ACC112 (cell line): ENCODE measurements around the gene P3H1.
"Not testable (repeated sequence)": the region's sequence is repeated elsewhere in the genome, so short reads cannot be mapped to it uniquely, and the experiment has no call there.

Experiments used
- H2AFZ ChIP-seq: fragments of 200-600 bp; sonication (generic); one replicate; pipeline ENCODE4 v1.6.0; 2017; ENCODE audit warnings: antibody characterized with exemption, low read length; ENCODE audit not compliant: unreplicated experiment
- H3K27ac ChIP-seq: fragments of 200-600 bp; sonication (generic); 2 replicates; pipeline ENCODE4 v1.5.1; 2014; ENCODE audit warnings: low read depth, mild to moderate bottlenecking, antibody characterized with exemption, low read length, moderate library complexity
- H3K27me3 ChIP-seq: fragments of 200-600 bp; sonication (generic); 2 replicates; pipeline ENCODE4 v1.6.1; 2014; ENCODE audit warnings: mild to moderate bottlenecking, antibody characterized with exemption, low read length, moderate library complexity, mixed read lengths; ENCODE audit not compliant: insufficient read depth
- H3K36me3 ChIP-seq: fragments of 200-600 bp; sonication (generic); 2 replicates; pipeline ENCODE4 v1.6.1; 2016; ENCODE audit warnings: mild to moderate bottlenecking, antibody characterized with exemption, low read length, moderate library complexity, mixed read lengths; ENCODE audit not compliant: insufficient read depth
- H3K4me1 ChIP-seq: fragments of 200-600 bp; sonication (generic); one replicate; pipeline ENCODE4 v1.6.1; 2016; ENCODE audit warnings: low read length, mixed read lengths; ENCODE audit not compliant: insufficient read depth, unreplicated experiment, control insufficient read depth
- H3K4me3 ChIP-seq: fragments of 200-600 bp; sonication (generic); 2 replicates; pipeline ENCODE4 v1.5.1; 2014; ENCODE audit warnings: mild to moderate bottlenecking, low read depth, low read length
- H3K79me2 ChIP-seq: fragments of 200-600 bp; sonication (generic); one replicate; pipeline ENCODE4 v1.6.0; 2016; ENCODE audit warnings: low read length; ENCODE audit not compliant: control insufficient read depth, unreplicated experiment, insufficient read depth

P3H1 gene

GRCh38 chr1:42756956-42757891 is 9.6 kb downstream of the P3H1 start:
- Histone ChIP-seq H3K36me3 (peaks cover 29% of the 10 kb centered on the region), H3K4me3 (no peak overlapping the region), H3K4me1 (peaks cover 9% of the 10 kb centered on the region), H2AFZ (no peak overlapping the region), H3K27me3 (no peaks in the 10 kb centered on the region), H3K79me2 (peaks cover 3% of the 10 kb centered on the region), H3K27ac (no peak overlapping the region)

- Histone ChIP-seq H2AFZ (peak overlapping the region; percentile 64), H3K4me1 (peaks cover 9% of the 10 kb centered on the region), H3K4me3 (peak overlapping the region; percentile 55; the same call in 1 of the 2 replicates), H3K36me3 (peaks cover 20% of the 10 kb centered on the region), H3K27ac (peak overlapping the region; percentile 73), H3K27me3 (no peaks in the 10 kb centered on the region), H3K79me2 (no peaks in the 10 kb centered on the region)
Observed at GRCh38 chr1:42753070-42753469, 13.8 kb downstream of the P3H1 start.

- Histone ChIP-seq H3K4me3 (no peak overlapping the region), H3K4me1 (peaks cover 9% of the 10 kb centered on the region), H3K79me2 (no peaks in the 10 kb centered on the region), H2AFZ (no peak overlapping the region), H3K27me3 (no peaks in the 10 kb centered on the region), H3K27ac (peak overlapping the region; percentile 73; the same call in 1 of the 2 replicates), H3K36me3 (peaks cover 20% of the 10 kb centered on the region)
Observed at GRCh38 chr1:42752284-42752683, 14.5 kb downstream of the P3H1 start.

GRCh38 chr1:42751511-42752070 is 15.2 kb downstream of the P3H1 start:
- not testable (repeated sequence) for H3K27me3 ChIP-seq, H3K79me2 ChIP-seq, H2AFZ ChIP-seq, H3K4me3 ChIP-seq, H3K4me1 ChIP-seq, H3K27ac ChIP-seq
- H3K36me3 ChIP-seq, result peaks cover 18% of the 10 kb centered on the region

GRCh38 chr1:42750041-42750440 is 16.8 kb downstream of the P3H1 start:
- Histone ChIP-seq H3K27ac (no peak overlapping the region), H3K4me1 (peaks cover 9% of the 10 kb centered on the region), H3K27me3 (no peaks in the 10 kb centered on the region), H3K79me2 (no peaks in the 10 kb centered on the region), H2AFZ (no peak overlapping the region), H3K4me3 (no peak overlapping the region), H3K36me3 (peaks cover 16% of the 10 kb centered on the region)

GRCh38 chr1:42748461-42749410 is 18.1 kb downstream of the P3H1 start:
- Histone ChIP-seq H3K4me3 (no peak overlapping the region), H3K36me3 (peaks cover 13% of the 10 kb centered on the region), H3K27me3 (no peaks in the 10 kb centered on the region), H3K27ac (no peak overlapping the region), H3K79me2 (no peaks in the 10 kb centered on the region), H2AFZ (no peak overlapping the region), H3K4me1 (peaks cover 9% of the 10 kb centered on the region)

GRCh38 chr1:42748021-42748420 is 18.8 kb downstream of the P3H1 start:
- no peaks in the 10 kb centered on the region for H3K27me3 ChIP-seq
- peaks cover 13% of the 10 kb centered on the region for H3K36me3 ChIP-seq
- no peak overlapping the region for H2AFZ ChIP-seq
- no peak overlapping the region for H3K27ac ChIP-seq
- peaks cover 4% of the 10 kb centered on the region for H3K4me1 ChIP-seq
- no peaks in the 10 kb centered on the region for H3K79me2 ChIP-seq
- H3K4me3 ChIP-seq, result no peak overlapping the region

- Histone ChIP-seq H3K36me3 (peaks cover 6% of the 10 kb centered on the region; the same call in 1 of the 2 replicates), H3K27me3 (no peaks in the 10 kb centered on the region), H3K79me2 (no peaks in the 10 kb centered on the region), H2AFZ (no peak overlapping the region), H3K27ac (no peak overlapping the region), H3K4me3 (no peak overlapping the region), H3K4me1 (no peaks in the 10 kb centered on the region)
Observed at GRCh38 chr1:42747125-42747524, 19.7 kb downstream of the P3H1 start.

GRCh38 chr1:42746436-42747105 is 20.3 kb downstream of the P3H1 start:
- no peaks in the 10 kb centered on the region for H3K4me1 ChIP-seq
- no peaks in the 10 kb centered on the region for H3K79me2 ChIP-seq
- H3K36me3 ChIP-seq, result 0 out of 2 replicates have a peak, but pooled peaks cover under 1% of the 10 kb centered on the region
- no peaks in the 10 kb centered on the region for H3K27me3 ChIP-seq
- H3K4me3 ChIP-seq, result no peak overlapping the region
- H3K27ac ChIP-seq, result no peak overlapping the region
- no peak overlapping the region for H2AFZ ChIP-seq

- Histone ChIP-seq H3K36me3 (no peaks in the 10 kb centered on the region), H3K79me2 (no peaks in the 10 kb centered on the region), H3K4me3 (no peak overlapping the region), H3K27ac (no peak overlapping the region), H3K27me3 (no peaks in the 10 kb centered on the region), H3K4me1 (no peaks in the 10 kb centered on the region), H2AFZ (no peak overlapping the region)
Observed at GRCh38 chr1:42745851-42746250, 21.0 kb downstream of the P3H1 start.
